ENCODE results near the gene CREB3L2.

Gene CREB3L2

GRCh38 chr7:138009350-138009653 lies 7.4 kb upstream of the CREB3L2 start:
- no peak for DNase-seq (ENCODE audit: low spot score)

- peak; percentile 51 for DNase-seq (ENCODE audit: low spot score)
Measured at GRCh38 chr7:138008588-138009349, 6.9 kb upstream of the CREB3L2 start.

- no peak for DNase-seq (ENCODE audit: low spot score)
Measured at GRCh38 chr7:138008019-138008587, 6.2 kb upstream of the CREB3L2 start.

- no peak for DNase-seq (ENCODE audit: low spot score)
Measured at GRCh38 chr7:138006106-138006505, 4.2 kb upstream of the CREB3L2 start.

GRCh38 chr7:138004936-138005335 lies 3.0 kb upstream of the CREB3L2 start:
- DNase-seq (ENCODE audit: low spot score) = no peak

GRCh38 chr7:138004046-138004445 lies 2.2 kb upstream of the CREB3L2 start:
- DNase-seq (ENCODE audit: low spot score) = no peak

- DNase-seq (ENCODE audit: low spot score) = no peak
Measured at GRCh38 chr7:138002828-138003189, 923 bp upstream of the CREB3L2 start.

- DNase-seq (ENCODE audit: low spot score) = peak; percentile 98
Measured at GRCh38 chr7:138002096-138002827, 376 bp upstream of the CREB3L2 start.

GRCh38 chr7:138000081-138000701 lies 1.7 kb downstream of the CREB3L2 start:
- DNase-seq (ENCODE audit: low spot score) = no peak

- DNase-seq (ENCODE audit: low spot score) = no peak
Measured at GRCh38 chr7:137999496-138000080, 2.3 kb downstream of the CREB3L2 start.

GRCh38 chr7:137998250-137998649 lies 3.6 kb downstream of the CREB3L2 start:
- no peak for DNase-seq (ENCODE audit: low spot score)

GRCh38 chr7:137996871-137997270 lies 5.0 kb downstream of the CREB3L2 start:
- DNase-seq (ENCODE audit: low spot score) = no peak

- DNase-seq (ENCODE audit: low spot score) = no peak
Measured at GRCh38 chr7:137996386-137996851, 5.5 kb downstream of the CREB3L2 start.

- DNase-seq (ENCODE audit: low spot score) = no peak
Measured at GRCh38 chr7:137994216-137994615, 7.7 kb downstream of the CREB3L2 start.

- DNase-seq (ENCODE audit: low spot score) = no peak
Measured at GRCh38 chr7:137993395-137993743, 8.5 kb downstream of the CREB3L2 start.

GRCh38 chr7:137992550-137993394 lies 9.1 kb downstream of the CREB3L2 start:
- no peak for DNase-seq (ENCODE audit: low spot score)

GRCh38 chr7:137992104-137992549 lies 9.8 kb downstream of the CREB3L2 start:
- DNase-seq (ENCODE audit: low spot score) = no peak

GRCh38 chr7:137990251-137990941 lies 11.5 kb downstream of the CREB3L2 start:
- no peak for DNase-seq (ENCODE audit: low spot score)

GRCh38 chr7:137989590-137989989 lies 12.3 kb downstream of the CREB3L2 start:
- DNase-seq (ENCODE audit: low spot score) = no peak

- no peak for DNase-seq (ENCODE audit: low spot score)
Measured at GRCh38 chr7:137989094-137989493, 12.8 kb downstream of the CREB3L2 start.

GRCh38 chr7:137987968-137988367 lies 13.9 kb downstream of the CREB3L2 start:
- no peak for DNase-seq (ENCODE audit: low spot score)
